MM.1S (cell line): ENCODE data around the gene BCL11A.

Source experiments
- EZH2 ChIP-seq: fragments of 300-600 bp; sonication (generic); optimal IDR thresholded peaks from 2 replicates; pipeline ENCODE3; 2017; ENCODE audit warnings: low read depth, mild to moderate bottlenecking, antibody characterized with exemption, low read length, mixed read lengths
- TF ChIP-seq, protein P1 (sequence below): fragments of 300-600 bp; sonication (generic); IDR thresholded peaks from 2 replicates; pipeline ENCODE4 v1.5.1; 2016; ENCODE audit warnings: antibody characterized with exemption, low read length, mixed read lengths

DNA sequence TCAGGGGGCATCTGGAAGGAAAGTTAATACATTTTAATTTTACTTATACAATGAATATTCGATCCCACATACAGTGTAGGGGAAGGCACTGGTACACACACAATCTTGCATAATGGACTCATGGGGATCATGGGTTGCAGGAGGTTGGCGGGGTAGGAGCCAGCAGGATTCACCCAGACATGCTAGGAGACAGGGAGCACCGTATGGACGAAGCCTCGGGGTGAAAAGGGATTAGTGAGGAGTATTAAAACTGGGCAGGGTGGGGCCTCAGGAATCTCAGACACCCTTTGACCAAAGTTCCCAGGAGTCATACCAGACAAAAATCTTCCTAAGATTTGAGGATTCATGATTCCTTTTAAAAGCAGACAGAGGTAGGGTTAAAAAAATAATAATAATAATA is 140.8 kb downstream of the BCL11A start:
- TF ChIP-seq, protein P1, sequence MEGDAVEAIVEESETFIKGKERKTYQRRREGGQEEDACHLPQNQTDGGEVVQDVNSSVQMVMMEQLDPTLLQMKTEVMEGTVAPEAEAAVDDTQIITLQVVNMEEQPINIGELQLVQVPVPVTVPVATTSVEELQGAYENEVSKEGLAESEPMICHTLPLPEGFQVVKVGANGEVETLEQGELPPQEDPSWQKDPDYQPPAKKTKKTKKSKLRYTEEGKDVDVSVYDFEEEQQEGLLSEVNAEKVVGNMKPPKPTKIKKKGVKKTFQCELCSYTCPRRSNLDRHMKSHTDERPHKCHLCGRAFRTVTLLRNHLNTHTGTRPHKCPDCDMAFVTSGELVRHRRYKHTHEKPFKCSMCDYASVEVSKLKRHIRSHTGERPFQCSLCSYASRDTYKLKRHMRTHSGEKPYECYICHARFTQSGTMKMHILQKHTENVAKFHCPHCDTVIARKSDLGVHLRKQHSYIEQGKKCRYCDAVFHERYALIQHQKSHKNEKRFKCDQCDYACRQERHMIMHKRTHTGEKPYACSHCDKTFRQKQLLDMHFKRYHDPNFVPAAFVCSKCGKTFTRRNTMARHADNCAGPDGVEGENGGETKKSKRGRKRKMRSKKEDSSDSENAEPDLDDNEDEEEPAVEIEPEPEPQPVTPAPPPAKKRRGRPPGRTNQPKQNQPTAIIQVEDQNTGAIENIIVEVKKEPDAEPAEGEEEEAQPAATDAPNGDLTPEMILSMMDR: no peak
- TF ChIP-seq EZH2: no peak
